GM12878 (cell line): ENCODE data around the gene AQP2. TPM values are rescaled to one million over a fixed set of nuclear protein-coding genes. Genes with fewer than 3 reads are reported as not detected.

Experiments
- ATAC-seq: fragments of 200-7000 bp; cut with Tn5 transposase; 3 replicates; pipeline ENCODE4 v1.9.1; 2020; ENCODE audit warnings: mild to moderate bottlenecking, moderate library complexity
- BruUV-seq: library from RNA; stranded (reverse); fragments of 400-500 nt; replicated peaks from 2 replicates; lab custom pipeline; 2021; lab: Mats Ljungman, UMichigan
- CTCF ChIA-PET: fragments of 300-600 bp; sonication (Branson Sonifier 250); formaldehyde crosslinking; extraction: SDS; loops from one replicate; lab custom pipeline; 2021; ENCODE audit warnings: inconsistent platforms; lab: Yijun Ruan, JAX
- POLR2A ChIA-PET: fragments of 350-600 bp; formaldehyde crosslinking; extraction: SDS; loops from one replicate; lab custom pipeline; 2021; ENCODE audit warnings: inconsistent platforms; lab: Charles Lee
- RAD21 ChIA-PET: fragments of 300-600 bp; sonication (Branson Sonifier 250); formaldehyde crosslinking; loops from one replicate; lab custom pipeline; 2023; ENCODE audit warnings: antibody characterized with exemption; ENCODE audit not compliant: unreplicated experiment; lab: Charles Lee
- SMC1A ChIA-PET: fragments of 300-600 bp; sonication (Branson Sonifier 250); formaldehyde crosslinking; loops from one replicate; lab custom pipeline; 2023; ENCODE audit not compliant: unreplicated experiment, uncharacterized antibody; lab: Charles Lee
- DNase-seq: peaks from one replicate; pipeline ENCODE4 v3.0.0-alpha.2; 2011; ENCODE audit warnings: low read depth, low spot score
- FAIRE-seq: peaks from 3 replicates; lab custom pipeline; 2011; peaks lifted over from hg19 to GRCh38; lab: Jason Lieb, UNC
- H2AFZ ChIP-seq: 2 replicates; pipeline ENCODE4 v1.6.0; 2011; ENCODE audit warnings: low read depth, low read length, control low read depth; ENCODE audit not compliant: control insufficient read depth
- H3K27ac ChIP-seq: 2 replicates; pipeline ENCODE4 v1.5.1; 2011; ENCODE audit warnings: control low read depth; ENCODE audit not compliant: control insufficient read depth, insufficient read depth
- H3K27me3 ChIP-seq, 2 experiments: replicated peaks in 1 of 2; 2 replicates each; pipeline versions ENCODE4 v1.6.0 to v1.6.1; 2011; ENCODE audit warnings: low read length in 1 of 2; ENCODE audit not compliant: control insufficient read depth in 2 of 2, insufficient read depth in 2 of 2
- H3K36me3 ChIP-seq, 2 experiments: 2 replicates each; pipeline ENCODE4 v1.5.1; 2011; ENCODE audit warnings: low read length in 1 of 2; ENCODE audit not compliant: control insufficient read depth in 2 of 2, insufficient read depth in 2 of 2
- H3K4me1 ChIP-seq: 2 replicates; pipeline ENCODE4 v1.6.1; 2011; ENCODE audit warnings: mild to moderate bottlenecking, low read length, moderate library complexity, mixed read lengths; ENCODE audit not compliant: control insufficient read depth, insufficient read depth
- H3K4me2 ChIP-seq: 2 replicates; pipeline ENCODE4 v1.6.0; 2011; ENCODE audit warnings: control low read depth; ENCODE audit not compliant: control insufficient read depth, insufficient read depth
- H3K4me3 ChIP-seq: fragments of 200-600 bp; sonication (generic); 2 replicates; pipeline ENCODE4 v1.5.1; 2016
- H3K79me2 ChIP-seq: 2 replicates; pipeline ENCODE4 v1.6.0; 2011; ENCODE audit warnings: low read length; ENCODE audit not compliant: control insufficient read depth, insufficient read depth
- H3K9ac ChIP-seq: 2 replicates; pipeline ENCODE4 v1.8.0; 2011; ENCODE audit warnings: low read length, control low read depth, mixed read lengths; ENCODE audit not compliant: control insufficient read depth, insufficient read depth
- H3K9me3 ChIP-seq: replicated peaks from 3 replicates; pipeline ENCODE4 v1.5.1; 2011; ENCODE audit warnings: mild to moderate bottlenecking, low read length; ENCODE audit not compliant: control insufficient read depth, insufficient read depth
- H4K20me1 ChIP-seq: 2 replicates; pipeline ENCODE4 v1.6.0; 2011; ENCODE audit not compliant: control insufficient read depth, insufficient read depth
- ESRRA ChIP-seq: IDR thresholded peaks from 2 replicates; pipeline ENCODE4 v1.6.1; 2012; ENCODE audit warnings: mild to moderate bottlenecking, low read length, improper control_type of control experiment
- GABPA ChIP-seq: IDR thresholded peaks from 2 replicates; pipeline ENCODE4 v1.6.1; 2014; ENCODE audit warnings: antibody characterized with exemption, low read depth, mild to moderate bottlenecking, inconsistent platforms
- PBX3 ChIP-seq: IDR thresholded peaks from 2 replicates; pipeline ENCODE4 v1.6.1; 2011; ENCODE audit warnings: mild to moderate bottlenecking, low read depth, low read length, moderate library complexity; ENCODE audit not compliant: insufficient replicate concordance
- RFX5 ChIP-seq: IDR thresholded peaks from 2 replicates; pipeline ENCODE4 v1.6.1; 2011; ENCODE audit warnings: low read depth, low read length, improper control_type of control experiment
- ZNF274 ChIP-seq: IDR thresholded peaks from one replicate; pipeline ENCODE4 v1.8.0; 2011; ENCODE audit not compliant: insufficient read length, insufficient read depth
- ZNF384 ChIP-seq: IDR thresholded peaks from 2 replicates; pipeline ENCODE4 v1.6.1; 2012; ENCODE audit warnings: low read depth, mild to moderate bottlenecking, low read length, improper control_type of control experiment, borderline replicate concordance
- WGBS: methylation state at CpG from one replicate; pipeline ENCODE4 v1.1.6; 2016; ENCODE audit warnings: low lambda C conversion rate; ENCODE audit not compliant: insufficient replicate concordance, insufficient coverage; ENCODE audit errors: missing lambda C conversion rate; 5-methylcytosine and 5-hydroxymethylcytosine counted together
- in situ Hi-C: fragments of 300-500 bp; cut with MboI; formaldehyde crosslinking; loops from 9 replicates; pipeline ENCODE4 v1.14.3; 2018; ENCODE audit warnings: mixed read lengths
- intact Hi-C: fragments of 100-400 bp; cut with micrococcal nuclease; formaldehyde crosslinking; loops from one replicate; pipeline ENCODE4 v1.14.2; 2022; ENCODE audit not compliant: unreplicated experiment
- polyA plus RNA-seq, 11 experiments: library from polyadenylated mRNA; depleted of rRNA in 4 of 11; unstranded in 6 of 11; stranded (reverse) in 5 of 11; fragments of >200 nt; fragmentation: Nextera tagmentation in 4 of 11; fragmentation: Illumina TruSeq in 1 of 11; extraction: Ambion mirVana in 4 of 11; extraction: Trizol in 1 of 11; gene quantifications; 1 replicate in 1 of 11; 2 replicates in 10 of 11; pipeline versions ENCODE4 v1.2.1 to v1.2.3, GENCODE V29; 2011 to 2016; ENCODE audit warnings: inconsistent platforms in 2 of 11, missing spikeins in 2 of 11, low read depth in 1 of 11
- total RNA-seq, 4 experiments: library from RNA; depleted of rRNA in 3 of 4; stranded (reverse); fragments of >200 nt in 3 of 4; fragmentation: Illumina TruSeq in 1 of 4; extraction: Trizol in 1 of 4; gene quantifications; 2 replicates each; pipeline versions ENCODE4 v1.2.1 to v1.2.3, GENCODE V29; 2013 to 2021

Gene AQP2
- total and polyA plus RNA-seq, 10 of the 15 experiments (the other 5 are each of a cell fraction or from before 2014, with no cell fraction given): not detected

- ChIA-PET POLR2A (interaction anchor here (0.7 kb wide), 1 partner anchor 165 kb away, joined by 6 read pairs; no protein-coding TSS in a partner anchor), CTCF (interaction anchor here (0.7 to 5.9 kb wide), 18 partner anchors 9 to 647 kb away, joined by 3 to 121 read pairs (median 8); partner anchors contain the start of genes COX14 and RACGAP1), SMC1A (interaction anchor here (1.0 to 4.2 kb wide), 6 partner anchors 24 to 191 kb away, joined by 3 to 25 read pairs (median 6); no protein-coding TSS in a partner anchor)
- in situ Hi-C loops: no loop called here
- Histone ChIP-seq H3K4me3 (no peak overlapping the region), H3K36me3 (no peaks in the 10 kb centered on the region), H3K27me3 (peaks cover 4 to 5% of the 10 kb centered on the region in 2 experiments; a peak in 3 of 4 replicates), H3K4me2 (no peak overlapping the region)
- intact Hi-C loops: loop anchor here (5.0 kb wide), 1 partner anchor 209 kb away; no protein-coding TSS in a partner anchor
- FAIRE-seq: no peak
- no peak for TF ChIP-seq GABPA
- no peak for TF ChIP-seq PBX3
- TF ChIP-seq ESRRA: no peak
- no peak for TF ChIP-seq RFX5
- no peak for TF ChIP-seq ZNF274
- TF ChIP-seq ZNF384: no peak
- TF ChIP-seq, all 136 proteins: peak for 0
- Histone ChIP-seq H3K9me3 (no peaks in the 10 kb centered on the region), H3K4me1 (peaks cover 8% of the 10 kb centered on the region), H3K27ac (no peak overlapping the region), H4K20me1 (no peaks in the 10 kb centered on the region), H2AFZ (no peak overlapping the region), H3K9ac (no peak overlapping the region), H3K79me2 (no peaks in the 10 kb centered on the region)
- RAD21 ChIA-PET: interaction anchor here (0.7 to 5.1 kb wide), 4 partner anchors 13 to 99 kb away, joined by 3 to 74 read pairs (median 26); no protein-coding TSS in a partner anchor
- no peak for ATAC-seq
- 32% methylated on average over 6 of the region's 6 CpGs for WGBS
- DNase-seq: no peak
- no TSS peak for BruUV-seq
Observed at GRCh38 chr12:49968471-49968870, 17.9 kb downstream of the AQP2 start.
